GM21423 (cell line): ENCODE measurements around the gene RASAL3.

Experiments used
- ATAC-seq: cut with Tn5 transposase; IDR thresholded peaks from one replicate; pipeline ENCODE4 v1.9.1; 2021; ENCODE audit warnings: mild to moderate bottlenecking, moderate library complexity; ENCODE audit not compliant: unreplicated experiment

Gene RASAL3

GRCh38 chr19:15436012-15436825, 28.1 kb downstream of the RASAL3 start:
- ATAC-seq, result no peak

DNA sequence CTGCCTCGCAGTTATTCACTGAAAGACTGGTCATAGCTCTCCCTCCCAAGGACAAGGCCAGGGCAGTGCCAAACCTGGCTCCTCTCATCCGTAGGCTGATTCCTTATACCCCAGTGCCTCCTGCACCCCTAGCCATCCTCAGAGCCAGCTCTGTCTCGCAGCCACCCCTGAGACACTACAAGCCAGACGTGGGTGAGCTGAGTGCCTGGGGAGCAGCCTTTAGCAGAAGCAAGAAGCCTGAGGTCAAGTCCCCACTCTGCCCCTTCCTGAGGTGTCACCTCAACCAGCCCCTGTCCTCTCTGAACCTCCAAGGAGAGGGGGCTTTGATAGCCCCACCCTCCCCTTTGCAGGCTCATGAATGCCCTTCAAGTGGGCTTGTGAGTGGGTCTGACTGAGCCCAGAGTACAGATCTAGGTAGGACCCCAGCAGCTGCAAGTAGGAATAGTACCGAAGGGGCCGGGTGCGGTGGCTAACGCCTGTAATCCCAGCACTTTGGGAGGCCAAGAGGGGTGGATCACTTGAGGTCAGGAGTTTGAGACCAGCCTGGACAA, 30.8 kb downstream of the RASAL3 start:
- ATAC-seq, result no peak

GRCh38 chr19:15432629-15433518, 31.5 kb downstream of the RASAL3 start:
- peak; percentile 73 for ATAC-seq

DNA sequence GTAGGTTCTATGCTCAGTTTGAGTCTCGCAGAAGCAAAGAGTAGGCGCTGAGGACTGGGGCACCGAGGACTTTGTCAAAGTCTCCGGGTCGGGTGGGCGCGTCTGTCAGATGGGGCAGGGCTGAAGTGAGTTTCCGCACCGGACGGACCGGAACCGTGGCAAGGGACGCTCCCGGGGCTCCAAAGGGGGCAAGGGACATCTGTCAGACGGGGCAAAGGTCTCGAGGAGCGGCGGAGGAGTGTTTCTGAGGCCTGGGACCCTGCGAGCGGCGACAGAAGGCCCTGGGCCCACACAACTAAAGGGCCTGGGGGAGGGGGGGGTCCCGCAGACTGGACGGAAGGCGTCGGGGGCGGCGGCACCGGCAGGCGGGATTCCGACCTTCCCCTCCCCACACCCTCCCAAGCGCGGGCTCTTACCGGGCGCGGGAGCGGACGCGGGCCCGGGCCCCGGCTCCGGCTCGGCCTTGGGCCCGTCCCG, 32.3 kb downstream of the RASAL3 start:
- no peak for ATAC-seq

- ATAC-seq, result no peak
Measured at GRCh38 chr19:15431396-15432017, 32.8 kb downstream of the RASAL3 start.

DNA sequence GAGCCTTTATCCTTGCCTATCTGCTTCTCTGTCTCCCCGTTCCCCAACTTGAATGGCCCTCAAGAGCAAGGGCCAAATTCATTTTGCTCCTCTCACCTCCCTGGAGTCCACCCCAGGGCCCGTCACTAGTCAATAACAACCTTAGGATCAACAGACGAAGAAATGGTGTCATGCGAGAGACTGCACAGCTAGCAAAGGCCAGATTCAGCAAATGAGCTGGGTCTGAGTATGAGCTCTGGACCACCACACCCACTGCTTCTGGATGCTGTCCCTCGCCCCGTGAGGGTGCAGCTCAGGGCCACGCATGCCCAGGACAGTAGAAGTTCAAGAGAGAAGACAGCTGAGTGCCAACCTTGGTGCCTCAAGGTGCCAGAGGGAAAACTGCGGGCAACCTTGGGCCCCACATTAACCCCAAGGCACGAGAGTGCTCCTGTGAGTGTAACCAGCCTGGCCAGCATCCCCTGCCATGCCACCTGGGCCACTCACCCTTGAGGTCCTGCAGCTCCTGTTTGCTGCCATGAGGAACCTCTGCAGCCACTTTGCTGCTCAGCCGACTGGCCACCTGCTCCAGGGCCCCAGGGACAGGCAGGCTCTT, 33.7 kb downstream of the RASAL3 start:
- no peak for ATAC-seq

DNA sequence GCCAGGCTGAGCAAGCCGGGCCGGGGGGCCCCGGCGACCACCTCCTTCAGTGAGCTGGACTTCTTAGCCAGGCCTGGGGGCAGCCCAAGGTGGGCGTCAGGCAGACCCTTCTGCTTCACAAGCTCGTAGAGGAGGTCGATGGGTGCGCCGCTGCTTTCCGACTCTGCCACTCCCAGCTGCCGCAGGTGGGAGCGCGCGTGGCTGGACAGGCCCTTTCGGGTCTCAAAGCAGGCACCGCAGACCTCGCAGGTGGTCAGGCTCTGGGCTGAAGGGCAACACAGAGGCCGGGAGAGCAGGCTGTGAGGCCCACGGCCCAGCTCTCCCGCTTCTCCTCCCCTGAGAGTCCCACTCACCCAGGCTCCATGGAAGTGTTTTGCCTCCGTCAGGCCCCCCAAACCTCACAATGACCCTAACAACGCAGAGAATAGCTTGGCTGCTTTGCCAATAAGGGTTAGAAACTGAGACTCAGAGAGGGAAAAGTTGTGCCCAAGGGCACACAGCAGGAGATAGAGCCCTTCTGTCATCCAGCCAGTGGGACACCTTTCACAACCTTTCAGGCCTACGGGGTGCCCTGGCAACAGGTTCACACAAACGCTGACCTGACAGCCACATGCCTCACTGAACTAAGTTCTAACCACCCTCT, 34.4 kb downstream of the RASAL3 start:
- ATAC-seq, result no peak

GRCh38 chr19:15428956-15429824, 35.2 kb downstream of the RASAL3 start:
- no peak for ATAC-seq

DNA sequence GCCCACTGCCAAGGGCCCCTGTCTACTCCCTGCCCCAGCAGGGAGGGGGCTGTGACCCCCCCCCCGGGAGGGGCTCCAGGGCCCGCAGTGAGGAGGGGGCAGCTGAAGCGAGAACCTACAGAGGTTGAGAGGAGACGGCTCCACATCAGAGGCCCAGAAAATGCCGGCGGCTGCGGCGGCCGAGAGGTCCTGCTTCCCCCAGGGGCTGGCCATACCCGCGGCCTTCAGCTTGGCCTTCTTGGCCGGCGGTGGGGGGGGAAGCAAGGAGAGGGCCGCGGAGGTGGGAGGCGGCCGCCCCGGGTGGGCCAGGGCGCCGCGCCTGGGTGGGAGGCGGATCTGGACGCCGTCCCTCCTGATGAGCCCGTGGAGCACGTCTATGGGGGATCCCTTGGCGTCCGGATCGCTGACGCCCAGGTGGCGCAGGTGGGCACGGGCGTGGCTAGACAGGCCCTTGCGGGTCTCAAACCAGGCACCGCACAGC, 36.3 kb downstream of the RASAL3 start:
- no peak for ATAC-seq

DNA sequence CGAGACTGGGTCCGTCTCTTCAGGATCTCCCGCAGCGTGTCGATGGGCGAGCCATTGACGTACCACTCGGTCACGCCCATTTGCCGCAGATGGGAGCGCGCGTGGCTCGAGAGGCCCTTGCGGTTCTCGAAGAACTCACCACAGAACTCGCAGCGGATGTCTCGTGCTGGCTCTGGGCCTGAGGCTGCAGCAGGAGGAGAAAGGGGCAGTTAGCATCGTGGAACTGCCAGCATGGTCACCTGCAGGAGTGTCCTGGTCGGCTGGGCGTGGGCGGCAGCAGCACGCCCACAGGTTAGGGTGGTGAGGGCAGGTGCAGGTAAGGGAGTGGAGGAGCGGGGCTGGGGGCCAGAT, 37.0 kb downstream of the RASAL3 start:
- no peak for ATAC-seq

GRCh38 chr19:15426485-15427349, 37.6 kb downstream of the RASAL3 start:
- ATAC-seq, result no peak

DNA sequence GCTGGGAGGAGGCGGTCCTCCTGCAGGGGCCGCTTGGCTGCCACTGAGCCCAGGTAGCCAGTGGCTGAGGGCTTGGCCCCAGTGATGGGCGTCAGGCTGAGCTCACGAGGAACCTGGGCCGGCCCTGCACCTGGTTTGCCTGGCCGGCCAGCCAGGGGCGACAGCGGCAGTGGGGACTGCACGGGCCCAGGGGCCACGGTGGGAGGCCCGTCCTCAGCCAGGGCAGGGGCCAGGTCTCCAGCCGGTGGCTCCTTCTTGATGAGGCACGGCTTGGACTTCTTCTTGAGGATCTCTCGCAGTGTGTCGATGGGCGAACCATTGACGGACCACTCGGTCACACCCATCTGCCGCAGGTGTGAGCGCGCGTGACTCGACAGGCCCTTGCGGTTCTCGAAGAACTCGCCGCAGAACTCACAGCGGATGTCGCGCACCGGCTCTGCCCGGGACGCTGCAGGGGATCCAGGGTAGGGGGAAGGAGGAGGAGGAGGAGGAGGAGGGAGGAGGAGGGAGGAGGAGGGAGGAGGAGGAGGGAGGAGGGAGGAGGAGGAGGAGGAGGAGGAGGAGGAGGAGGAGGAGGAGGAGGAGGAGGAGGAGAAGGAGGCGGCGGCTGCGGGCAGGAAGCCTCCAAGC, 38.9 kb downstream of the RASAL3 start:
- no peak for ATAC-seq

- ATAC-seq, result no peak
Measured at GRCh38 chr19:15424692-15425272, 39.6 kb downstream of the RASAL3 start.

GRCh38 chr19:15424121-15424520, 40.2 kb downstream of the RASAL3 start:
- ATAC-seq, result no peak

GRCh38 chr19:15423130-15423529, 41.2 kb downstream of the RASAL3 start:
- ATAC-seq, result no peak

- no peak for ATAC-seq
Measured at GRCh38 chr19:15422296-15423075, 41.9 kb downstream of the RASAL3 start.
